Progenitor cell of endocrine pancreas (in vitro differentiated cells): Measurements from ENCODE around the gene GULP1. TPM values are rescaled to one million over a fixed set of nuclear protein-coding genes. Genes with fewer than 3 reads are reported as not detected.

Experiments
- DNase-seq: peaks from one replicate; pipeline ENCODE4 v3.0.0; 2021; ENCODE audit warnings: low spot score; ENCODE audit not compliant: unreplicated experiment
- H3K27ac Mint-ChIP-seq: 2 replicates; pipeline ENCODE4 v1.8.0; 2021; ENCODE audit warnings: mild to moderate bottlenecking, moderate library complexity, mixed read lengths
- H3K27me3 Mint-ChIP-seq: 2 replicates; pipeline ENCODE4 v1.8.0; 2021; ENCODE audit warnings: mixed read lengths
- H3K36me3 Mint-ChIP-seq: 2 replicates; pipeline ENCODE4 v1.8.0; 2022; ENCODE audit warnings: mixed read lengths; ENCODE audit not compliant: insufficient read depth
- H3K4me1 Mint-ChIP-seq: 2 replicates; pipeline ENCODE4 v1.8.0; 2021; ENCODE audit warnings: low read depth, mixed read lengths
- H3K4me3 Mint-ChIP-seq: 2 replicates; pipeline ENCODE4 v1.8.0; 2021; ENCODE audit warnings: low read depth, mild to moderate bottlenecking, moderate library complexity, mixed read lengths
- H3K9me3 Mint-ChIP-seq: 2 replicates; pipeline ENCODE4 v1.8.0; 2021; ENCODE audit warnings: low read depth, mixed read lengths
- total RNA-seq: library from RNA; stranded (reverse); gene quantifications from 2 replicates; pipeline ENCODE4 v1.2.1, GENCODE V29; 2021
- TF ChIP-seq, protein P1 (sequence below): fragments of 200-600 bp; sonication (generic); IDR thresholded peaks from one replicate; pipeline ENCODE4 v1.5.0; 2021; ENCODE audit warnings: antibody characterized with exemption, mild to moderate bottlenecking; ENCODE audit not compliant: unreplicated experiment

Gene GULP1
- total RNA-seq, 1 donor from 2014 or later: 39.4 TPM

DNA sequence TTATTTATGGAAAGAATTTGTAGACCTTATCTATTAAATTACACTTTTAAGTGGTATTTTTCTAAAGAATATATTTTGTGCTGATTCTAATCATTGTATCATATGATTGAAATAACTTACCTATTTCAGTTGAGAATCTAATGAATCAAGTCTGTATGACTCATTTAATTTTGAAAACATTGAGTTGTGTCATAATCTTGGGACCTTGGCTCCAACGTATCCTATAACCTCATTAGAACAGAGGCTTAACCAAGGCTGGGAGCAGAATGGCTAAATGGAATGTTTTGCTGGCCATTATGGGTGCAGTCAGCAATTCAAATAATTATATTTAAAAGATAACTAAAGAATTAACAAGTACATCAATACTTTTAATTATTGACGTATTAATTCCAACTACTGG is 19.6 kb upstream of the GULP1 start:
- Mint-ChIP-seq H3K27me3 (no peaks in the 10 kb centered on the region), H3K36me3 (no peaks in the 10 kb centered on the region), H3K9me3 (no peaks in the 10 kb centered on the region), H3K4me3 (no peak overlapping the region), H3K27ac (no peak overlapping the region), H3K4me1 (no peaks in the 10 kb centered on the region)
- DNase-seq: no peak
- TF ChIP-seq, protein P1, sequence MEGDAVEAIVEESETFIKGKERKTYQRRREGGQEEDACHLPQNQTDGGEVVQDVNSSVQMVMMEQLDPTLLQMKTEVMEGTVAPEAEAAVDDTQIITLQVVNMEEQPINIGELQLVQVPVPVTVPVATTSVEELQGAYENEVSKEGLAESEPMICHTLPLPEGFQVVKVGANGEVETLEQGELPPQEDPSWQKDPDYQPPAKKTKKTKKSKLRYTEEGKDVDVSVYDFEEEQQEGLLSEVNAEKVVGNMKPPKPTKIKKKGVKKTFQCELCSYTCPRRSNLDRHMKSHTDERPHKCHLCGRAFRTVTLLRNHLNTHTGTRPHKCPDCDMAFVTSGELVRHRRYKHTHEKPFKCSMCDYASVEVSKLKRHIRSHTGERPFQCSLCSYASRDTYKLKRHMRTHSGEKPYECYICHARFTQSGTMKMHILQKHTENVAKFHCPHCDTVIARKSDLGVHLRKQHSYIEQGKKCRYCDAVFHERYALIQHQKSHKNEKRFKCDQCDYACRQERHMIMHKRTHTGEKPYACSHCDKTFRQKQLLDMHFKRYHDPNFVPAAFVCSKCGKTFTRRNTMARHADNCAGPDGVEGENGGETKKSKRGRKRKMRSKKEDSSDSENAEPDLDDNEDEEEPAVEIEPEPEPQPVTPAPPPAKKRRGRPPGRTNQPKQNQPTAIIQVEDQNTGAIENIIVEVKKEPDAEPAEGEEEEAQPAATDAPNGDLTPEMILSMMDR: no peak

DNA sequence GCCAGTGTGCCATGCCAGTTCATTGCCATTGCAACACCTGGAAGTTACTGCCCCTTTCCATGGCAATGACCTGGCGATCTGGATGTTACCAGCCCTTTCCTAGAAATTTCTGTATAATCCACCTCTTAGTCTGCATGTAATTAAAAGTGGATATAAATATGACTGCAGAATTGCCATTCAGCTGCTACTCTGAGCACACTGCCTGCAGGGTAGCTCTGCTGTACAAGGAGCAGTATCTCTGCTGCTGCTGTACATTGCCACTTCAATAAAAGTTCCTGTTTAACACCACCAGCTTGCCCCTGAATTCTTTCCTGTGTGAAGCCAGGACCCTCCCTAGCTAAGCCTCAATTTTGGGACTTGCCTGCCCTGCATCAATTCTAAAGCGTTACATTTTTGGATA is 17.4 kb upstream of the GULP1 start:
- H3K36me3 Mint-ChIP-seq: no peaks in the 10 kb centered on the region
- TF ChIP-seq, protein P1: no peak
- peaks cover 8% of the 10 kb centered on the region for H3K27me3 Mint-ChIP-seq
- no peak overlapping the region for H3K27ac Mint-ChIP-seq
- H3K9me3 Mint-ChIP-seq: no peaks in the 10 kb centered on the region
- peaks cover 6% of the 10 kb centered on the region for H3K4me1 Mint-ChIP-seq
- no peak overlapping the region for H3K4me3 Mint-ChIP-seq
- DNase-seq: no peak

DNA sequence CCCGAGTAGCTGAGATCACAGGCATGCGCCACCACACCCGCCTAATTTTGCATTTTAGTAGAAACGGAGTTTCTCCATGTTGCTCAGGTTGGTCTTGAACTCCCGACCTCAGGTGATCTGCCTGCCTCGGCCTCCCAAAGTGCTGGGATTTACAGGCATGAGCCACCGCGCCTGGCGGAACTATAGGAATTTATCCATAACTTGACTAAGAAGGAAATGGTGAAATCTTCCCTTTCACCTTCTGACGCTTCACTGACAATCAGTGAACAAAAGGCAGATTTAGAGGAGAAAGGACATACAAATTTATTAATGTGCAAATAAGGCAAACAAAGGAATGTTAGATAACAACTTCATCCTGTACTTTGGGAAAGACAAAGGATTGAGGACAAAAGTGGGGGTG is 15.4 kb upstream of the GULP1 start:
- Mint-ChIP-seq H3K4me1 (peaks cover 11% of the 10 kb centered on the region), H3K27ac (no peak overlapping the region)

DNA sequence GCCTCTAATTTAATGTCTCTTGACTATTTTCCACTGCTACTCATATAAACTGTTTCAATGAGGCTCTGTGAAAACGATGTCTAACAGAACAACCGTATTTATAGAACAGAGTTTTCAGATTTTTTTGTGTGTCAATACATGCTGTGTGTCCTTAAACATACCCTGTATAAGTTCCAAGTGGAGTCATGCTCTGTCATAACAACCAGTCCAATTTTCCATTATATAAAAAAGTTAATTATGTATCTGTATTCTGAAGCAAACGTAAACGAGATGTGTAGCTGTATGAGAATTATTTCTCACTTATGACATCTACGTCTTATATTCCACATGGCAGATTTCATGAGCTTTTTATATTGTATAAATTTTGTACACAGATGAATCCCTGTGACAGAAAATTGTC is 13.9 kb upstream of the GULP1 start:
- TF ChIP-seq, protein P1: no peak
- Mint-ChIP-seq H3K9me3 (peaks cover 6% of the 10 kb centered on the region), H3K27ac (no peak overlapping the region), H3K4me3 (no peak overlapping the region), H3K27me3 (peaks cover 8% of the 10 kb centered on the region), H3K4me1 (peaks cover 11% of the 10 kb centered on the region), H3K36me3 (peaks cover under 1% of the 10 kb centered on the region)
- no peak for DNase-seq

More for the DNA sequence above, 15.4 kb upstream of the GULP1 start:
- Mint-ChIP-seq H3K36me3 (no peaks in the 10 kb centered on the region), H3K27me3 (peaks cover 8% of the 10 kb centered on the region), H3K9me3 (no peaks in the 10 kb centered on the region), H3K4me3 (no peak overlapping the region)
- no peak for DNase-seq
- TF ChIP-seq, protein P1: no peak

DNA sequence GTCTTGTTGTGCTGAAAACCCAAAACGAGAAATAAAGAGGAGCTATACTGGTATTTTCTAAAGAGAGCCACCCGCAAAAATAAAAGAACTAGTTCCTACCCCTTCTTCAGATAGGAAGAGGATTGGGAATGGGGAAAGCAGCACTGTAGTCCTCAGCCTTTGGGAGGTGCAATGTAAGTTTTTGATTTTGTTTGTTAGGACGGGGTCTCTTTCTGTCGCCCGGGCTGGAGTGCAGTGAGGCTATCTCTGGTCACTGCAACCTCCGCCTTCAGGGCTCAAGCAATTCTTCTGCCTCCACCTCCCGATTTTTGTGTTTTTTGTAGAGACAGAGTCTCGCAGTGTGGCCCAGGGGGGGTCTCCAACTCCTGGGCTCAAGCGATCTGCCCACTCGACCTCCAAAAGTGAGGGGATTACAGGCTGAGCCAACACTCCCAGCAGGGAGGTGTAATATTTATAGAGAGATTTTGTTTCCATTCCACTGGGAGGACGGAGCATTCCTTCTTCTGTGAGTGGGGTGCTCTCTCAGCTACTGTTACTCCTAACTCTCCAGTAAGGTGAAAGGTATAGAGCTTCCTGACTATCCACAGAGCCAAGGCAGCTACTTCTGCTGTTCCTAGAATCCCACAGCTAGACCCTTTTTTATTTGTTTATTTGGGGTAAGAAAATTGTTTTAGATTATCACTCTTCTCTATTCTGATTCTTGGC is 13.1 kb upstream of the GULP1 start:
- Mint-ChIP-seq H3K27ac (peak overlapping the region; percentile 70), H3K4me3 (peak overlapping the region; percentile 59), H3K9me3 (peaks cover 13% of the 10 kb centered on the region), H3K4me1 (peaks cover 11% of the 10 kb centered on the region), H3K36me3 (peaks cover 4% of the 10 kb centered on the region), H3K27me3 (peaks cover 8% of the 10 kb centered on the region)
- no peak for DNase-seq
- TF ChIP-seq, protein P1: no peak
